ENCODE measurements around the gene HOXC9.

Gene HOXC9

GRCh38 chr12:53983568-53983949 is 16.4 kb upstream of the HOXC9 start:
- ChIA-PET CTCF (interaction anchor here (5.8 kb wide), 1 partner anchor 231 kb away, joined by 80 read pairs; no protein-coding TSS in a partner anchor), POLR2A (no interaction called here)
- Histone ChIP-seq H3K4me1 (ENCODE audit: control insufficient read depth, insufficient read depth, low read length) (peaks cover 24% of the 10 kb centered on the region), H3K9me3 (ENCODE audit: control insufficient read depth, insufficient read depth, low read depth, low read length) (no peaks in the 10 kb centered on the region), H3K27ac (ENCODE audit: extremely low read depth, low read depth, low read length) (no peak overlapping the region), H3K36me3 (ENCODE audit: control insufficient read depth in 2 of 2, insufficient read depth in 1 of 2, low read length in 2 of 2) (no peaks in the 10 kb centered on the region), H3K4me3 (ENCODE audit: low read depth, low read length) (no peak overlapping the region)
- TF ChIP-seq YY2 (tag by site-specific recombination; IDR thresholded peaks at IDR 0.05) (no peak), PRDM10 (tag by site-specific recombination; IDR thresholded peaks at IDR 0.05) (no peak), MEIS1 (CRISPR knock-in tag; IDR thresholded peaks at IDR 0.05; ENCODE audit: borderline replicate concordance) (no peak), GFI1B (tag by site-specific recombination; IDR thresholded peaks at IDR 0.05) (no peak), ZNF184 (tag by site-specific recombination; IDR thresholded peaks at IDR 0.05) (no peak), ZNF174 (tag by site-specific recombination; IDR thresholded peaks at IDR 0.05) (no peak), KLF7 (tag by site-specific recombination; IDR thresholded peaks at IDR 0.05; ENCODE audit: borderline replicate concordance) (no peak), IKZF3 (tag by site-specific recombination; IDR thresholded peaks at IDR 0.05) (0 out of 2 replicates have a peak, but pooled peaks have one; percentile 7)

DNA sequence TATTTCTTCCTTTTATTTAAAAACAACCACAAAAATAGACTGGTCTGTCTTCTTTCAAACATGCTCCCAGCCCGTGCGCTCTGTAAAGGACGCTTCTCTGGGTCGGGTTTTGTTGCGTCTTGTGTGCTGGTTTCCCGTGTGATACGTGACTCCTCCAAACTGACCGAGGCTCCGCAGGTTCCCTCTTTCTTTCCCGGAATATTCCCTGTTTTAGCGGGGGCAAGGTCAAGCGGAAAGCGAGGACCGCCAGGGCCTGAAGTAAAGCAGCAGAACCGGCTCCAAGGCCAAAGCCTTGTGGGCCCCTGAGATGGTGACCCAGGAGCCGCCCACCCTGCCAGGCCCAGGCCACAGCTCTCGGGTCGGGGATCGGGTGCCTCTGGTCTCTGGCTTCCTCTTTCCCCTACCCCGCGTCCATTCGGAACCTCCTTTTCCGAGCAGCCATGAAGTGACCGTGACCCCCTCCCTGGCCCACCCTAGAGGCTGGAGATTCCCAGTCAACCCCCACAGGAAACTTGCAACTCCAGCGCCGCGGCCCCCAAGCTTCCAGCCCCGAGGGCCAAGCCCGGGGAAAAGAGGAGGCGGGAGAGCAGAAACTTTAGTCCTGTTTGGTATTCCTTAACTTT is 15.9 kb upstream of the HOXC9 start:
- no peaks in the 10 kb centered on the region for H3K9me3 ChIP-seq (ENCODE audit: control insufficient read depth, insufficient read depth, low read depth, low read length)
- peak overlapping the region; percentile 47; the same call in 1 of the 2 replicates for H3K27ac ChIP-seq (ENCODE audit: extremely low read depth, low read depth, low read length)
- CTCF ChIA-PET: interaction anchor here (1.5 to 5.8 kb wide), 10 partner anchors 9 to 231 kb away, joined by 6 to 88 read pairs (median 12); partner anchors contain the start of genes HOXC9 and SMUG1
- POLR2A ChIA-PET: interaction anchor here (2.5 kb wide), 1 partner anchor 16 kb away, joined by 16 read pairs; the partner anchor contains the start of gene HOXC9
- H3K4me1 ChIP-seq (ENCODE audit: control insufficient read depth, insufficient read depth, low read length): peaks cover 23% of the 10 kb centered on the region
- no peaks in the 10 kb centered on the region for H3K36me3 ChIP-seq (ENCODE audit: control insufficient read depth in 2 of 2, insufficient read depth in 1 of 2, low read length in 2 of 2)
- no peak overlapping the region for H3K4me3 ChIP-seq (ENCODE audit: low read depth, low read length)
- TF ChIP-seq HIC1 (tag by site-specific recombination; IDR thresholded peaks at IDR 0.05) (no peak), ZNF302 (tag by site-specific recombination; IDR thresholded peaks at IDR 0.05; ENCODE audit: low read depth) (no peak), ZNF529 (tag by site-specific recombination; IDR thresholded peaks at IDR 0.05; ENCODE audit: insufficient replicate concordance) (no peak), WT1 (tag by site-specific recombination; IDR thresholded peaks at IDR 0.05) (no peak), ZNF19 (tag by site-specific recombination; IDR thresholded peaks at IDR 0.05; ENCODE audit: low read depth) (no peak), ZFP3 (tag by site-specific recombination; IDR thresholded peaks at IDR 0.05; ENCODE audit: low read depth) (no peak), ZNF184 (tag by site-specific recombination; IDR thresholded peaks at IDR 0.05) (no peak), ZNF629 (tag by site-specific recombination; IDR thresholded peaks at IDR 0.05) (no peak), ZNF24 (tag by site-specific recombination; IDR thresholded peaks at IDR 0.05) (no peak), BCL11A (tag by site-specific recombination; IDR thresholded peaks at IDR 0.05; ENCODE audit: low read depth) (no peak), ZBTB17 (tag by site-specific recombination; IDR thresholded peaks at IDR 0.05) (no peak), ZNF549 (tag by site-specific recombination; IDR thresholded peaks at IDR 0.05) (no peak), ZSCAN4 (tag by site-specific recombination; IDR thresholded peaks at IDR 0.05) (no peak), ZNF174 (tag by site-specific recombination; IDR thresholded peaks at IDR 0.05) (no peak)
- TF ChIP-seq, protein P1, sequence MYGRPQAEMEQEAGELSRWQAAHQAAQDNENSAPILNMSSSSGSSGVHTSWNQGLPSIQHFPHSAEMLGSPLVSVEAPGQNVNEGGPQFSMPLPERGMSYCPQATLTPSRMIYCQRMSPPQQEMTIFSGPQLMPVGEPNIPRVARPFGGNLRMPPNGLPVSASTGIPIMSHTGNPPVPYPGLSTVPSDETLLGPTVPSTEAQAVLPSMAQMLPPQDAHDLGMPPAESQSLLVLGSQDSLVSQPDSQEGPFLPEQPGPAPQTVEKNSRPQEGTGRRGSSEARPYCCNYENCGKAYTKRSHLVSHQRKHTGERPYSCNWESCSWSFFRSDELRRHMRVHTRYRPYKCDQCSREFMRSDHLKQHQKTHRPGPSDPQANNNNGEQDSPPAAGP (tag by site-specific recombination; IDR thresholded peaks at IDR 0.05): no peak
- TF ChIP-seq, protein P2, sequence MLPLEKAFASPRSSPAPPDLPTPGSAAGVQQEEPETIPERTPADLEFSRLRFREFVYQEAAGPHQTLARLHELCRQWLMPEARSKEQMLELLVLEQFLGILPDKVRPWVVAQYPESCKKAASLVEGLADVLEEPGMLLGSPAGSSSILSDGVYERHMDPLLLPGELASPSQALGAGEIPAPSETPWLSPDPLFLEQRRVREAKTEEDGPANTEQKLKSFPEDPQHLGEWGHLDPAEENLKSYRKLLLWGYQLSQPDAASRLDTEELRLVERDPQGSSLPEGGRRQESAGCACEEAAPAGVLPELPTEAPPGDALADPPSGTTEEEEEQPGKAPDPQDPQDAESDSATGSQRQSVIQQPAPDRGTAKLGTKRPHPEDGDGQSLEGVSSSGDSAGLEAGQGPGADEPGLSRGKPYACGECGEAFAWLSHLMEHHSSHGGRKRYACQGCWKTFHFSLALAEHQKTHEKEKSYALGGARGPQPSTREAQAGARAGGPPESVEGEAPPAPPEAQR (tag by site-specific recombination; IDR thresholded peaks at IDR 0.05): no peak
- TF ChIP-seq, protein P3, sequence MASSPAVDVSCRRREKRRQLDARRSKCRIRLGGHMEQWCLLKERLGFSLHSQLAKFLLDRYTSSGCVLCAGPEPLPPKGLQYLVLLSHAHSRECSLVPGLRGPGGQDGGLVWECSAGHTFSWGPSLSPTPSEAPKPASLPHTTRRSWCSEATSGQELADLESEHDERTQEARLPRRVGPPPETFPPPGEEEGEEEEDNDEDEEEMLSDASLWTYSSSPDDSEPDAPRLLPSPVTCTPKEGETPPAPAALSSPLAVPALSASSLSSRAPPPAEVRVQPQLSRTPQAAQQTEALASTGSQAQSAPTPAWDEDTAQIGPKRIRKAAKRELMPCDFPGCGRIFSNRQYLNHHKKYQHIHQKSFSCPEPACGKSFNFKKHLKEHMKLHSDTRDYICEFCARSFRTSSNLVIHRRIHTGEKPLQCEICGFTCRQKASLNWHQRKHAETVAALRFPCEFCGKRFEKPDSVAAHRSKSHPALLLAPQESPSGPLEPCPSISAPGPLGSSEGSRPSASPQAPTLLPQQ (tag by site-specific recombination; IDR thresholded peaks at IDR 0.05): no peak

Data from HEK293 (cell line).